ENCODE data around the gene DENND2C.

Gene DENND2C

DNA sequence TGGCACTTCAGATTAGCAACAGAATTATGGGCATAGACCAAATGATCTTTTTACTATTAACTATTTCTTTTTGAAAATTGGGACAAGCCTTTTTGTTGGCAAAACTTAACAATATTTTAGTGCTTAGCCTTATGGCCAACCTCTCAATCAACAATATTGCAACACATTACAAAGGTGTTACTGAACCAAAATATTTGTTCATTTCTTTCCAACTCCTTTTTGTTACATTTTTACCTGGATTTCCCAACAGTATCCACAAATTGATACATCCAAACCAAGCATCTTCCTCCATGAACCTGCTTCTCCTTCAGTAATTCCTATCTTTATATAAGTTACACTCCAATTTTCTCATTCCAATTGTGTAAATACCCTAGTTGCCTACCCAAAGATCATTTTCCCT lies 27.0 kb upstream of the DENND2C start:
- Histone ChIP-seq H3K36me3 (ENCODE audit: insufficient read depth, low read length) (no peaks in the 10 kb centered on the region), H3K9me2 (ENCODE audit: low read depth, low read length) (no peaks in the 10 kb centered on the region), H3K79me2 (ENCODE audit: insufficient read depth, low read length) (no peaks in the 10 kb centered on the region), H3K4me1 (ENCODE audit: insufficient read depth, low read length, severe bottlenecking) (no peaks in the 10 kb centered on the region), H4K20me1 (ENCODE audit: insufficient read depth, low read length) (no peaks in the 10 kb centered on the region), H2AFZ (ENCODE audit: low read length) (no peak overlapping the region), H3K9me3 (ENCODE audit: low read length) (no peaks in the 10 kb centered on the region), H3K27me3 (ENCODE audit: insufficient read depth, low read length) (no peaks in the 10 kb centered on the region), H3K9ac (ENCODE audit: low read length) (no peak overlapping the region), H3F3A (ENCODE audit: insufficient read depth, low read length) (no peaks in the 10 kb centered on the region), H3K4me2 (ENCODE audit: low read length) (no peak overlapping the region), H3K4me3 (ENCODE audit: low read depth, low read length, poor library complexity, severe bottlenecking) (no peak overlapping the region), H3K27ac (ENCODE audit: low read depth, low read length, poor library complexity, severe bottlenecking) (no peak overlapping the region)
- TF ChIP-seq EZH2 (IDR thresholded peaks at IDR 0.05; ENCODE audit: borderline replicate concordance, low read length), result no peak
- TF ChIP-seq, protein P1, sequence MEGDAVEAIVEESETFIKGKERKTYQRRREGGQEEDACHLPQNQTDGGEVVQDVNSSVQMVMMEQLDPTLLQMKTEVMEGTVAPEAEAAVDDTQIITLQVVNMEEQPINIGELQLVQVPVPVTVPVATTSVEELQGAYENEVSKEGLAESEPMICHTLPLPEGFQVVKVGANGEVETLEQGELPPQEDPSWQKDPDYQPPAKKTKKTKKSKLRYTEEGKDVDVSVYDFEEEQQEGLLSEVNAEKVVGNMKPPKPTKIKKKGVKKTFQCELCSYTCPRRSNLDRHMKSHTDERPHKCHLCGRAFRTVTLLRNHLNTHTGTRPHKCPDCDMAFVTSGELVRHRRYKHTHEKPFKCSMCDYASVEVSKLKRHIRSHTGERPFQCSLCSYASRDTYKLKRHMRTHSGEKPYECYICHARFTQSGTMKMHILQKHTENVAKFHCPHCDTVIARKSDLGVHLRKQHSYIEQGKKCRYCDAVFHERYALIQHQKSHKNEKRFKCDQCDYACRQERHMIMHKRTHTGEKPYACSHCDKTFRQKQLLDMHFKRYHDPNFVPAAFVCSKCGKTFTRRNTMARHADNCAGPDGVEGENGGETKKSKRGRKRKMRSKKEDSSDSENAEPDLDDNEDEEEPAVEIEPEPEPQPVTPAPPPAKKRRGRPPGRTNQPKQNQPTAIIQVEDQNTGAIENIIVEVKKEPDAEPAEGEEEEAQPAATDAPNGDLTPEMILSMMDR (IDR thresholded peaks at IDR 0.05; ENCODE audit: low read length), result no peak

DNA sequence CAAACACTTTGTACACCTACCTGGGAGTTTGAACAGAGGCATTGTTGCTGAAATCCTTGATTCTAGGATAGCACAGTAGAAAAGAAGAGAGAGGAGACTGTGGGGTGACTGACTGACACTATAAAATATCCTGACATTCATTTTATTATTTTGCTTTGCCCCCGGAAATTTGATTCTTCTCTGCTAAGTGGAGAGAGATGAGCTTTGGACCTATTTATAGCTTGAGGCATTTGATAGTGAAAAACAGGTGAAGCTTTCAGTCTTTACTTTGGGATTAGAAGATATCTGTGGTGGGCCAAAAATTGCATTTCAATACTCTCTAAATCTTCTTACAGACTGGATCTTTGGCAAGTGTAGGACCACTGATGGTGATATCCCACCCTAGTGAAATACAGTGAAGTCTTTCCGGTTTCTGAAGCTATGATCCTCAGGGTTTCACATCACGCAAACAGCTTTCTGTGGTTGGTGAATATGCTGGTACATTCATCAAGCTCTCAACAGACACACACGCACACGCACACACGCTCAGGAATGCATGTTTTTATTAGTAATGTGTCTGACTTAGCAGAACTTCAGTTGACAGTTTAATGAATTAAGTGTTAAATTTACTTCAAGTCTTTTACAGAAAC lies 25.7 kb upstream of the DENND2C start, which contains the start of gene AMPD1:
AMPD1 (minus strand) TSS at position 117 of the 629 bp plus-strand sequence; CDS start at position 42, 75 bp downstream.
- H3K9ac ChIP-seq (ENCODE audit: low read length), result no peak within 1 kb of the TSS
- no peak within 1 kb of the TSS for H3K4me3 ChIP-seq (ENCODE audit: low read depth, low read length, poor library complexity, severe bottlenecking)
- H3K9me2 ChIP-seq (ENCODE audit: low read depth, low read length), result no peaks in the 10 kb centered on the region
- H3F3A ChIP-seq (ENCODE audit: insufficient read depth, low read length), result no peaks in the 10 kb centered on the region
- no peaks in the 10 kb centered on the region for H3K27me3 ChIP-seq (ENCODE audit: insufficient read depth, low read length)
- H3K27ac ChIP-seq (ENCODE audit: low read depth, low read length, poor library complexity, severe bottlenecking), result no peak within 1 kb of the TSS
- no peaks in the 10 kb centered on the region for H3K9me3 ChIP-seq (ENCODE audit: low read length)
- H3K4me1 ChIP-seq (ENCODE audit: insufficient read depth, low read length, severe bottlenecking), result no peaks in the 10 kb centered on the region
- no peak within 1 kb of the TSS for H3K4me2 ChIP-seq (ENCODE audit: low read length)
- H2AFZ ChIP-seq (ENCODE audit: low read length), result no peak within 1 kb of the TSS
- H3K79me2 ChIP-seq (ENCODE audit: insufficient read depth, low read length), result no peaks in the 10 kb centered on the region
- TF ChIP-seq, protein P1 (IDR thresholded peaks at IDR 0.05; ENCODE audit: low read length), result no peak
- no peak for TF ChIP-seq EZH2 (IDR thresholded peaks at IDR 0.05; ENCODE audit: borderline replicate concordance, low read length)
- no peaks in the 10 kb centered on the region for H4K20me1 ChIP-seq (ENCODE audit: insufficient read depth, low read length)
- H3K36me3 ChIP-seq (ENCODE audit: insufficient read depth, low read length), result no peaks in the 10 kb centered on the region

DNA sequence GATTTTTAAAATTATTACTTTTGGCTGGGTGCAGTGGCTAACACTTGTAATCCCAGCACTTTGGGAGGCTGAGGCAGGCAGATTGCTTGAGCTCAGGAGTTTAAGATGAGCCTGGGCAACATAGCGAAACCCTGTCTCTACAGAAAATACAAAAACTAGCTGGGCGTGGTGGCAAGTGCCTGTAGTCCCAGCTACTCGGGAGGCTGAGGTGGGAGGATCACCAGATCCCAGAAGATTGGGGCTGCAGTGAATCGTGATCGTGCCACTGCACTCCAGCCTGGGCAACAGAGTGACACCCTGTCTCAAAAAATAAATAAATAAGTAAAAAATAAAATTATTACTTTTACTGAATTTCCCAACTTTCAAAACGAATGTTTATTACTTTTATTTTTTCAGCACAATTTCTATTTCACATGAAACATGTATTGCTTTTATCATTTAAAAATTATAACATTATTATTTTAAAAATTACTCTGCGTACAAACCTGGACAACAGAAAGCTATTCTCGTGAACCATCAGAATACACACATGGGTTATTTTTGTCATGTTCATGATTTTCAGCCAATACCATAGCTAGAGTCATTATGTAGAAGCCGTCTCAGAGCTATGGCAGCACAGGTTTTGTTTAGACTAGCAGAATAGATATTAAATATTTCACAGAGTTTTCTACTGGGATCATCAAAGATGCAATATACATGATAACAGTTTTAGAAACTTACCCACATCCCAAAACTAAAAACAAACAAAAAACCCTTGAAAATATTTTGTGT lies 24.9 kb upstream of the DENND2C start:
- no peak overlapping the region for H2AFZ ChIP-seq (ENCODE audit: low read length)

More for the DNA sequence above, 24.9 kb upstream of the DENND2C start:
- Histone ChIP-seq H3K4me3 (ENCODE audit: low read depth, low read length, poor library complexity, severe bottlenecking) (no peak overlapping the region), H3K79me2 (ENCODE audit: insufficient read depth, low read length) (no peaks in the 10 kb centered on the region), H3K9ac (ENCODE audit: low read length) (no peak overlapping the region), H3K27ac (ENCODE audit: low read depth, low read length, poor library complexity, severe bottlenecking) (no peak overlapping the region), H3K36me3 (ENCODE audit: insufficient read depth, low read length) (no peaks in the 10 kb centered on the region), H3K27me3 (ENCODE audit: insufficient read depth, low read length) (no peaks in the 10 kb centered on the region), H3K9me2 (ENCODE audit: low read depth, low read length) (no peaks in the 10 kb centered on the region), H4K20me1 (ENCODE audit: insufficient read depth, low read length) (no peaks in the 10 kb centered on the region), H3K4me2 (ENCODE audit: low read length) (no peak overlapping the region), H3F3A (ENCODE audit: insufficient read depth, low read length) (no peaks in the 10 kb centered on the region), H3K9me3 (ENCODE audit: low read length) (no peaks in the 10 kb centered on the region), H3K4me1 (ENCODE audit: insufficient read depth, low read length, severe bottlenecking) (no peaks in the 10 kb centered on the region)
- no peak for TF ChIP-seq EZH2 (IDR thresholded peaks at IDR 0.05; ENCODE audit: borderline replicate concordance, low read length)
- TF ChIP-seq, protein P1 (IDR thresholded peaks at IDR 0.05; ENCODE audit: low read length), result no peak

Measured in OCI-LY1 (cell line).